ENCODE data around the gene ZNF362. TPM values are rescaled to one million over a fixed set of nuclear protein-coding genes. Genes with fewer than 3 reads are reported as not detected.

The ZNF362 gene
- total RNA-seq, 2 experiments from 2014 or later, result 21.4 to 21.8 TPM

DNA sequence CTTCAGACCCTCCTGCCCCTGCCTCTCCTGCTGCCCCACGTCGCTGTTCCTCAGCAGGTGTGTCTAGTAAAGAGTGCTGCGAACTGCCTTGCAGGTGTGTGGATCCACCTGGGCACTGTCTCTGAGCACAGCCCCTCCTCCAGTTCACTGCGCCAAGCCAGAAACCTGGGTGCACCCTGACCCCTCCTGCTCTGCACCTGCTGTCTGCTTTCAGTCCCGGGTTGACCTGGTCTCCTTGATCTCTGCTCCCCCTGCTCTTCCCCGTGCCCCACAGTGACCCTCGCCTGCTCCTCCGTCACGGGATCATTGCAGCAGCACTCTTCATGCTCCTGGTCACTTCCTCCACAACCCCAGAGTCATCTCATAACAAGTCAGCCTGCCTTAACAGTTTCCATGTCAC lies 58.1 kb downstream of the ZNF362 start:
- CTCF ChIA-PET, result no interaction called here
- no peak for DNase-seq
- no peak overlapping the region for H3K4me3 Mint-ChIP-seq
- no peaks in the 10 kb centered on the region for H3K36me3 Mint-ChIP-seq (ENCODE audit: low read depth)
- H3K4me1 Mint-ChIP-seq, result no peaks in the 10 kb centered on the region
- POLR2A ChIA-PET, result no interaction called here
- no peak overlapping the region for H3K27ac Mint-ChIP-seq
- H3K9me3 Mint-ChIP-seq, result no peaks in the 10 kb centered on the region
- H3K27me3 Mint-ChIP-seq, result peaks cover 18% of the 10 kb centered on the region

DNA sequence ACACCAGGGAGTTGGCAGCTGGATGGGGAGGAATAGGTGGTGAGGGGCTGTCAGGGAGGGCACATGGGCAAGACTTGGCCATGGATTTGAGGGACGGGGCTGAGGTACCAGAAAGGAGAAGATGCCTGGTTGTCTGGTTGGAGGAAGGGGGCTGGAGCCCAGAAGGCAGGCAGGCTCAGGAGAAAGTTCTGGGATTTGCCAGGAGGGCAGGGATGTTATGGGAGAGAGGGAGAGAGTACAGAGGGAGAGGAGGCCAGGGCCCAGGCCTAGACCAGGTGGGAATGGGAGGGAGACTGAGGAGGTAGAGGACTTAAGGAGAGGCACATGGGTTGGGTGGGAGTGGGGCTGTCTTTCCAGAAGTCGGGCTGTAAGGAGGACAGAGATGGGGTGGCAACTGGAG lies 60.3 kb downstream of the ZNF362 start:
- no peak for DNase-seq
- Mint-ChIP-seq H3K36me3 (ENCODE audit: low read depth) (no peaks in the 10 kb centered on the region), H3K27me3 (peaks cover 13% of the 10 kb centered on the region), H3K4me1 (no peaks in the 10 kb centered on the region), H3K9me3 (no peaks in the 10 kb centered on the region), H3K4me3 (no peak overlapping the region), H3K27ac (no peak overlapping the region)
- ChIA-PET CTCF (interaction anchor here (1.5 kb wide), 1 partner anchor 22 kb away, joined by 3 read pairs; no protein-coding TSS in a partner anchor), POLR2A (no interaction called here)

DNA sequence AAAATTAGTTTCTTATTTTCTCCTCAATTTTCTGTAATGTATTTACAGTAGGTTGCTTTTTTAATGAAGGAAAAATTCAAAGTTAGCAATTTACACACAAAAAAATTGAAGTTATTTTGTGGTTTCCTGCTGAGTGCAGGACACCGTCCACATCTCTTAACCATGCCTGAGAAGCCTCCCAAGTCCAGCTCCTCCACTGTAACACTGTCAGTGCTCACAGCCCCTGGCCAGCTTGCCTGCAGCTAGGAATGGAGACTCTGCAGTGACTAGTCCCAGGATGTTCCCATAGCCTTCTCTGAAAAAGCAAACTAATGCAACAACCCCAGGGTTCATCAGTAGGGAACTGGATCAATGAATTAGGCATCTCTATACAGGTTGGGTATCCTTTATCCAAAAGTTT lies 61.1 kb downstream of the ZNF362 start:
- H3K4me1 Mint-ChIP-seq, result no peaks in the 10 kb centered on the region
- H3K27ac Mint-ChIP-seq, result no peak overlapping the region
- ChIA-PET CTCF (no interaction called here), POLR2A (no interaction called here)
- no peak overlapping the region for H3K4me3 Mint-ChIP-seq
- H3K9me3 Mint-ChIP-seq, result no peaks in the 10 kb centered on the region
- DNase-seq, result no peak
- H3K27me3 Mint-ChIP-seq, result peaks cover 13% of the 10 kb centered on the region
- no peaks in the 10 kb centered on the region for H3K36me3 Mint-ChIP-seq (ENCODE audit: low read depth)

DNA sequence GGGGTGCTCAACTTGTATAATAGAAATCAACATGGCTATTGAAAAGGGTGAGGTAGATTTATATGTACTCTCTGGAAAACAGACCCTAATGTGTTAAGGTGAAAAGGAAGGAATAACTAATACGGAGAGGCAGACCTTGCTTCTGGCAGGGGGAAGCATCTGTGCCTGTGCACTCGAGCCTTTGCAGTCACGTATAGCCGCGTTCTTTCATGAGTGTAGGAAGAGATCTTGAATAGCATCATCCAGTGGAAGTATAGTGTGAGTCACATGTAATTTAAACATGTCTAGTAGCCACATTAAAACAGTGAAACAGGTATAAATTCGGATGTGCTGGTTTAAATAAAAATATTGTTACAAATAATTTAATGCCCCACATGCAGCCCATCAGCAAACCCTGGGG lies 61.7 kb downstream of the ZNF362 start:
- Mint-ChIP-seq H3K27ac (no peak overlapping the region), H3K4me3 (no peak overlapping the region), H3K27me3 (peaks cover 13% of the 10 kb centered on the region), H3K4me1 (no peaks in the 10 kb centered on the region), H3K36me3 (ENCODE audit: low read depth) (no peaks in the 10 kb centered on the region), H3K9me3 (no peaks in the 10 kb centered on the region)
- DNase-seq, result no peak
- CTCF ChIA-PET, result interaction anchor here (1.0 kb wide), 1 partner anchor 15 kb away, joined by 3 read pairs; no protein-coding TSS in a partner anchor
- POLR2A ChIA-PET, result no interaction called here

DNA sequence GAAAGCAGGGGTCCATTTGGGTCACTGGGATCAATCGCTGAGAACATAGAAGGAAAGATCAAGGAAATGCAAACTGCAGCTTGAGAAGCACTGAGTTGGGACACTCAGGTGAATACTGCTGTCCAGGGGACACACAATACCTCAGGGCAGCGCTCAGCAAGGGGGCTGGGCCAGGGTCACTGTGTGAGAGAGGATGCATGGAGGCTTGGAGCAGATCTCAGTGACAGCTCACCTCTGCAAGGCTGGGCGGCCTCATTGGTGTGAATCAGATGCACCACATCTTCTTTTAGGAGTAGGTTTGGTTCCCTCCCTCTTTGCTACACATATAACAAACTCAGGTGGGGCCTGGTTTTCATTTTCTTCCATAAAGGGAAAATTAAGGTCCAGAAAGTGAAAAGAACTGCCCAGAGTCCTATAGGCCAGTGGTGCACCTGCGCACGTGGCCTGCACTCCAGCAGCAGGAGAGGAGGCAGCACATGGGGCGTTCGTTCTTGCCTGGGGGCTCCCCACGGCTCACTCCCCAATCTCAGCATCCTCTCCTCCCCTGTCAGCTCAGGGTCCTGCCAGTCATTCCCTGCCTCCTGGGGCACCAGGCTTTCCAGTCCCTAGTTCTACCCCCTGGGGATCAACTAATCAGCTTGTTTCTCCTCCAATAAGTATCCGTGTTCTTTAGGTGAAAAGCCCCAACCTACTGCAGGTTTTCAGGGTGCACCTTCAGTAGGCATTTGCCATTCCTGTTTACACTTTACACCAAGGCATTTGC lies 63.1 kb downstream of the ZNF362 start:
- no peaks in the 10 kb centered on the region for H3K9me3 Mint-ChIP-seq
- DNase-seq, result no peak
- H3K27ac Mint-ChIP-seq, result no peak overlapping the region
- H3K36me3 Mint-ChIP-seq (ENCODE audit: low read depth), result peaks cover 7% of the 10 kb centered on the region
- H3K4me3 Mint-ChIP-seq, result no peak overlapping the region
- CTCF ChIA-PET, result interaction anchor here (1.0 to 2.7 kb wide), 3 partner anchors 16 to 136 kb away, joined by 3 to 9 read pairs (median 3); no protein-coding TSS in a partner anchor
- POLR2A ChIA-PET, result no interaction called here
- H3K4me1 Mint-ChIP-seq, result no peaks in the 10 kb centered on the region
- H3K27me3 Mint-ChIP-seq, result peaks cover 13% of the 10 kb centered on the region

DNA sequence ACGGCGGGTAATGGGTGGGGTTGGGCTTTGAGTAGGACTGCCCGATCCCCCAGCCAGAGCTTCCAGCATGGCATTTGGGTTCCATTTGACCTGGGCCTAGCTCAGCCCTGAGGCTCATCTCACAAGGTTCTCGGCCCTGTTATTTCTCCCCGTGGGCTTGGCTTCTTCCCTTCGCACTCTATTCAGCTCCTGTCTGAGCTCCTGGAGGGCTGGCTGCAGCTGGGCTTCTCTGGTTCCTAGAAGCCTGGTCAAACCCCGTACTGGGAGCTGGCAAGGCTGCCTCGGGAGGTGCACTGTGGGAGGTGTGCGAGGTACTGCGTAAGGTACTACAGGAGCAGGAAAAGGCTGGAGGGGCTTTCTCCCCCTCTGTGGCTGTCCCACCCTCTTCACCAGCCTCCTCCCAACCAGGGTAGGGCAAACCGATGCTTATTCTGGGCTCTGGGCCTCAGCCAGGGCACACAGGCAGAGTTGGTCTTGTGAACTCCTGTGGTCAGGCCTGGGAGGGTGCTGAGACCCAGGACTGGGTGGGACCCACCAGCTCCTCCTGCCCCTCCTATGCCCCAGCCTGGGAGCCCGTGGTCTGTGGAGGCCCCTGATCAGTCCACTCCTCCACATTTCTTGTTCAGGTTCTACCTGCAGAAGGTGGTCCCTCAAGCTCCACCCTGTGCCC lies 63.8 kb downstream of the ZNF362 start:
- Mint-ChIP-seq H3K36me3 (ENCODE audit: low read depth) (peaks cover 8% of the 10 kb centered on the region), H3K27me3 (peaks cover 13% of the 10 kb centered on the region), H3K4me1 (no peaks in the 10 kb centered on the region), H3K9me3 (no peaks in the 10 kb centered on the region), H3K27ac (no peak overlapping the region), H3K4me3 (no peak overlapping the region)
- no peak for DNase-seq
- CTCF ChIA-PET, result interaction anchor here (1.1 to 2.7 kb wide), 2 partner anchors 25 to 136 kb away, joined by 3 to 9 read pairs; no protein-coding TSS in a partner anchor
- POLR2A ChIA-PET, result no interaction called here

DNA sequence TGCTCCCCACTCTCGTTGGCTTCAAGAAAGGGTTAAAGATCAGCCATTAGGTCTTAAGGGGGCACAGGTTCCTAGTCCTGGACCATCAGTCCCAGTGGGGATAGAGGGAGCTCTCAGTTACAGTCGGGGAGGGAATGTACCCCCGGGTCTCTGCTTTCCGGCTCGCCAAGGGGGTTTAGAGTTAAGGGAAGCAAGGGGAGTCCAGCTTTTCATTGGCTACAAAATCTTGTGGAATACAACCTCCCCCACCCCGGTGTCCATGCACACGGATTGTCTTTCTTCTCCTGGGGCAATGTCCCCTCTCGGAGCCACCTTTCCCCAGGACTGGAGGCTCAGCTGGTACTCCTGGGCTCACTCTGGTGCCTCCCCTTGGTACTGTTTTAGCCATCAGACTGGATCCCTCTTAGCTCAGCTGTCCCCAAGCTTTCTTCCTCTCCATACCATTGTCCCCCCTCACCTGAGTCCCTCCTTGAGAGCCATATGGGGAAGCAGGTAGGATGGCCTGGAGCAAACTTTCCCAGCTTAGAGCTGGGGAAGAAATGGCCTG lies 64.4 kb downstream of the ZNF362 start, which contains the start of gene A3GALT2:
Gene A3GALT2 (minus strand): TSS at position 480 of the 547 bp plus-strand sequence. CDS start 0 bp downstream, at position 480.
- no peak for DNase-seq
- Mint-ChIP-seq H3K27ac (no peak within 1 kb of the TSS), H3K4me1 (no peaks in the 10 kb centered on the region), H3K4me3 (no peak within 1 kb of the TSS), H3K27me3 (peaks cover 13% of the 10 kb centered on the region), H3K36me3 (ENCODE audit: low read depth) (peaks cover 11% of the 10 kb centered on the region), H3K9me3 (no peaks in the 10 kb centered on the region)
- ChIA-PET CTCF (interaction anchor here (2.7 kb wide), 1 partner anchor 25 kb away, joined by 9 read pairs; no protein-coding TSS in a partner anchor), POLR2A (no interaction called here)

DNA sequence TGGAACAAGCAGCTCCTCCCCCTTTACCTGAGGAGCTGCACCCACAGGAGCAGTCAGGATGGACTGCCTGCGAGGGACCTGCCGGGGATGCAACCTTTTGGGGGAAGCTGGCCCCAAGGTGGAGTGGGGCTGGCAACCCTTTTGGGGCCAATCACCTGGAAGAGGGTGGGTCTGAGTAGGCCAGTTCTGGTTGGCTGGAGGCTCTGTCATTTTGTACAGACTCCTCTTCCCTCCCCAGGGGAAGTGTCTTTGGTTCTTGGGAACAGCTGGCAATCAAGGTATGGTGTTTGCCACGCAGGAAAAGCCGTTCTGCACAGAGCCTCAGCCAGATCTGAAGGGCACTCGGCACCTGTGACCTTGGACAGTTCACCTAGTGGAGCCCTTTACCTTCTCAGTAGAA lies 64.9 kb downstream of the ZNF362 start:
- Mint-ChIP-seq H3K27ac (no peak overlapping the region), H3K36me3 (ENCODE audit: low read depth) (peaks cover 16% of the 10 kb centered on the region), H3K27me3 (peaks cover 13% of the 10 kb centered on the region), H3K9me3 (no peaks in the 10 kb centered on the region), H3K4me3 (no peak overlapping the region), H3K4me1 (no peaks in the 10 kb centered on the region)
- POLR2A ChIA-PET, result no interaction called here
- DNase-seq, result no peak
- CTCF ChIA-PET, result interaction anchor here (0.6 to 2.7 kb wide), 2 partner anchors 26 to 1775 kb away, joined by 4 to 9 read pairs; no protein-coding TSS in a partner anchor

DNA sequence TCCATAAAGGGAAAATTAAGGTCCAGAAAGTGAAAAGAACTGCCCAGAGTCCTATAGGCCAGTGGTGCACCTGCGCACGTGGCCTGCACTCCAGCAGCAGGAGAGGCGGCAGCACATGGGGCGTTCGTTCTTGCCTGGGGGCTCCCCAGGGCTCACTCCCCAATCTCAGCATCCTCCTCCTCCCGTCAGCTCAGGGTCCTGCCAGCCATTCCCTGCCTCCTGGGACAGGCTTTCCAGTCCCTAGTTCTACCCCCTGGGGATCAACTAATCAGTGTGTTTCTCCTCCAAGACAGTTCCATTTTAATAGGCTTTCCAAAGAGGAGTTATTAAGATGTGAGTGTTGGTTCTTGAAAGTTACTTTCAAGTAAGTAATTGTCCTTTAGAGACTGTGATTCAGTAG lies 65.8 kb downstream of the ZNF362 start:
- Mint-ChIP-seq H3K4me1 (no peaks in the 10 kb centered on the region), H3K27ac (no peak overlapping the region), H3K27me3 (peaks cover 10% of the 10 kb centered on the region), H3K36me3 (ENCODE audit: low read depth) (peaks cover 20% of the 10 kb centered on the region), H3K9me3 (no peaks in the 10 kb centered on the region), H3K4me3 (no peak overlapping the region)
- DNase-seq, result no peak
- POLR2A ChIA-PET, result no interaction called here
- CTCF ChIA-PET, result interaction anchor here (1.0 to 2.7 kb wide), 2 partner anchors 9 to 27 kb away, joined by 3 to 9 read pairs; no protein-coding TSS in a partner anchor

DNA sequence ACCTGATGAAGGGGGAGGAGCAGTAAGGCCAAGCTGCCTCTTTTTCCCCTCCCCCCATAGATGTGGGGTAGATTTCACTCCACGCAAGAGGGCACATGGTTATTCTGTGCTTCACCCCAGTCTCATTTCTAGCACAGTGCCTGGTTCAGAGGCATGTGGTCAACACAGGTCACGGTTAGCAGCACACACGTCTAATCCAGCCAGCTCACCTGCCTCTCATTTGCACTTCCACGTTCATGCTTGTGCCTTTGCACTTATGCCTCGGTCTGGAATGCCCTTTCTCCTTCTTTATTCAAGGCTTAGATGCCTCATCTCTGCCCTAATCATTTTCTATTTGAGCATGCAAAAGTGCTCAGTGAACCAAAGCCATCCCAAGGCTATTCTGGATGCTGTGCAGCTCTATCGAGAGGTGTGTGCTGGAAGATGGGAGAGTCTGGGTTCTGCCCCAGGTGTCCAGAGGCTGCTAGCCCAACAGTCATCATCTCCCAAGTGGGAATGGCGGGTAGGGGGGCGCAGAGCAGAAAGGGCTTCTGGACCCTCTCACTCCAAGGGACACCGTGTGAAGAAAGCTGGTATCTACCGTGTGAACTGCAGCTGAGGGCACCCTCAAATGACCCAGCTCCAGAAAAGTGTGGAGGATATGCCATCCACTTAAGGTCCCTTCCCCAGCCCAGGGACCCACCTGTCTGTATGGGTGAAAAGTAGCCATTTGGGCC lies 66.7 kb downstream of the ZNF362 start:
- ChIA-PET POLR2A (interaction anchor here (0.6 kb wide), 1 partner anchor 329 kb away, joined by 3 read pairs; no protein-coding TSS in a partner anchor), CTCF (interaction anchor here (1.0 kb wide), 1 partner anchor 10 kb away, joined by 3 read pairs; no protein-coding TSS in a partner anchor)
- Mint-ChIP-seq H3K4me1 (no peaks in the 10 kb centered on the region), H3K27ac (no peak overlapping the region), H3K4me3 (no peak overlapping the region), H3K9me3 (no peaks in the 10 kb centered on the region), H3K36me3 (ENCODE audit: low read depth) (peaks cover 21% of the 10 kb centered on the region), H3K27me3 (peaks cover 6% of the 10 kb centered on the region)
- no peak for DNase-seq

DNA sequence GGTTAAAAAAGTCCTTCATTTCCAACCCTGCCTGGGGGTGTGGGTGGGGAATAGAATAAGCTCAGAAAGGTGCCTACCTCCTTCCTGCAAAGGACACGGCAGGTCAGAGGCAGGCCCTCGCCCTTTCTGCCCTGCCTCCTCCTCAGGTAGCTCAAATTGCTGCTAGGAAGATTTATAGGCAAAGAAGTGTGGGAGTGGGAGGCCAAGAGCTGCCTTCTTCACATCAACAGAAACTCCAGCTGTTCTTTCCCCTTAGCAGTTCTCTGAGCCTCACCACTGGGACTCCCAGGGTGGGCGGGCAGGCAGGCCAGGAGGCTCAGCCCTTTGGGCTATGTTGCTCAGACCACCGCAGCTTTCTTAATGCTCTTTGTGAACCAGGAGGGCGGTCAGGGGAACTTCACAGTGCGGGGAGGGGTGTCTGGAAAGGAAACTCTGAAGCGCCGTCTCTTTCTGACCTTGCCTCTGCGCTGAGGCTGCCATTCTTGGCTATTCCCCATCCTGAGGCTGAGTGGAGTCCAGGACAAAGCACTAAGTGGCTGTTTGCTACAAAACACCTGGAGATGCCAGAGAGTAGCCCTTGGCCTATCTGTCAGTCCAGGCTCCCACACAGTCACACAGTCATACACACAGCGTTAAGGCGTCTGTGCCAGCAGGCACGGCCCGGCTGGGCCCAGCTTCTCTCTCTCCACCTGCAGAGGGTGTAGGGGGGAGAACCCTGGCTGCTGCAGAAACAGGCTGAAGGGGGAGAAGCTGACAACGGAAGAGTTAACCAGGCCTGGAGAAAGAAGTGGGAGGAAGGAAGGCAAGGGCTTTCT lies 67.6 kb downstream of the ZNF362 start:
- Mint-ChIP-seq H3K27ac (no peak overlapping the region), H3K9me3 (no peaks in the 10 kb centered on the region), H3K4me3 (no peak overlapping the region), H3K4me1 (no peaks in the 10 kb centered on the region), H3K27me3 (no peaks in the 10 kb centered on the region), H3K36me3 (ENCODE audit: low read depth) (peaks cover 27% of the 10 kb centered on the region)
- ChIA-PET POLR2A (no interaction called here), CTCF (no interaction called here)
- DNase-seq, result no peak

Measured in activated CD4-positive, alpha-beta T cell treated with anti-CD3 and anti-CD28 coated beads, Interleukin-2, amount 10 ng/mL, durations not matched to agents 7 days and 5 days (primary cell).